Fibroblast of skin of right biceps (primary cell): ENCODE results near the gene CCDC170.

Experiments used
- DNase-seq: peaks from one replicate; pipeline ENCODE4 v3.0.0-alpha.2; 2013

CCDC170 gene

DNA sequence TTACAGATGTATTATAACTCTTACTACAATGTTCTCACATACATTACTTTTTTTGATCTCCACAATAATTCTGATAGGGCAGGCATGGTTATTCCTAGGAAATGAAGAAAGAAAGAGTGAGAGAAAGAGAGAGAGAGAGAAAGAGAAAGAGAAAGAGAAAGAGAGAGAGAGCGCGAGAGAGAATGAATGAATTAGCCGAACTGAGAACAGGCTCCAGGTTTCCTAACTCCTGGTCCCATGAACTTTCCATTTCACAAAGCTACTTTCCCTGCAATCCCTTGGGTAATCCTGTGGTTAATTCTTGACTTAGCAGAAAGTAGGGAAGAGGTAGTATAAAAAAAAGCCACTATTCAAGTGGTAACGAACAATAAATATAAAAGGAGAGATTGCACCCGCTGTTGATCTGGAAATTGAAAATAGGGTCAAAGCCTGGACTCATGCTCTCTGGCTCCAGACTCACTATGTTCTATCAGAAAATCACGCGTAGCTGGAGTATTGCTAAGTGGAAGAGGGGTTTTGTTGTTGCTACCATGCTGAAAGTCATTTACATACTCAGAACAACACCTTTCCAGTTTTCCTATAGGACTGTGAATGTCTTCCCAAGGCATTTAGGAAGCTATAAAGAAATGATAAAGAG, 131.2 kb downstream of the CCDC170 start:
- DNase-seq = no peak

DNA sequence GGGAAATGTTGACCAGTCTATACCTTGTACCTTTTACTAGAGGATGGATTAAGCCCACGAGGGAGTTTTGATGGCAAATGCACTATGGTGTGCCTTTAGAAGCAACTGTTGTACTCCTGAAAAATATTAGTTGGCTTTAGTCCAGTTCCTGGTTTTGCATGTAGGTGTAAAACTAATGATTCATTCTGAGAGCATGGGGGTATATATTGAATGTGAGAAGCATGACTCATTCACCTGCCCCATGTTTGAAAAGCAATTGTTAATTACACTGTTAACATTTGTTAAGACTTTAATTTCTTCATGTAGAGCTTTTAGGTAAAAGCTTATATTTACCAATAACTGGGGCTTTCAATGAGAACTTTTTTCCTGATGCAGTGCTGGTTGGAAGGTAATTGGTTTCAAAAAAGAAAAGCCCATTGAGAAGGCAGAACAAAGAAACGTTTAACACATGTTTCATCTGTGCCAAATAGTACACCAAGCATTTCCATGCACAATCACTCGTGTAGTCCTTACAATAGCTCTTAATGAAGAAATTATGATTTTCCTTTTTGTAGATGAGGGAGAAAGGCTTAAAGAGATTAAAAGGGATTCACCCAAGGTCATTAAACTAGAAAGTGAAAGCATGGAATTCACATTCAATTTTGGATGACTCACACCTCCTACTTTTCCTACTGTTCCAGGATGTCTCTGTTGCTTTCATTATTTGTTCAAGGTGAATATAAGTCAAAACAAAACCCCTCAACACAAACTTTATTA, 134.1 kb downstream of the CCDC170 start:
- DNase-seq = no peak

DNA sequence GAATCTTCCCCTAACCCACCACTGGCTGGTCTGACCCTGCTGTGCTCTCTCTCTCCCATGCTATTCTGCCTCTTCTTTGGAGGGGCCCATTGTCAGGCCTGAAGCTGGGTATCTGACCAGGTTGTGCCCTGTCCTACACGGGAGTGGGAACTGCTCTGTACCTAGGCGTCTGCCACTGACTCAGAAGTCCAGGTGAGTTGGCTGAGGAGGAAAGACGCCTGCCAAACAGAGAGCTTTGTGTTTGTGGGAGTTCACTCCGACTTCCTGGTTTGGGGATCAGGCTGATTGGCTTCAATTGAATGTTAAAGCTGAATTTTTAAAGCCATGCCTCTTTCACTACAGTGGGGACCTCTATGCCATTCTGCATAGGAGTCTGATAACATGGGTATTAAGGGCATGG, 136.0 kb downstream of the CCDC170 start:
- no peak for DNase-seq

DNA sequence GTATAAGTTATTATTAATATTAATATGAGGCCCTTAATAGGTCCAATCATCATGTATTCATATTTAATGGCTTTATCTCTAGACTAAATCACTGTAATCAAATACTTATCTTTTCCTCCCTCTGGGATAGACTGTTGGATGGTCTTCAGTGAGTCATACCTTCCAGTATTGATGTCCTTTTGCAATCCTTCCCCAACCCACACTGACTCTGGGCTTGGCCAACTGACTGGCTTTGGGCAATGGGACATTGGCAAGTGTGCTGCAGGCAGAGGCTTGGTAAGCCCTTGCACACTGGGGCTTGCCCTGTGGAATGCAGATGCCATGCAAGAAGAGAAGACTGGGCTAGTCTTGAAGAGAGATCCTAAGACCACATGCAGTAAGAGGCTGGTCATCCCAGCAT, 136.6 kb downstream of the CCDC170 start:
- DNase-seq = no peak

DNA sequence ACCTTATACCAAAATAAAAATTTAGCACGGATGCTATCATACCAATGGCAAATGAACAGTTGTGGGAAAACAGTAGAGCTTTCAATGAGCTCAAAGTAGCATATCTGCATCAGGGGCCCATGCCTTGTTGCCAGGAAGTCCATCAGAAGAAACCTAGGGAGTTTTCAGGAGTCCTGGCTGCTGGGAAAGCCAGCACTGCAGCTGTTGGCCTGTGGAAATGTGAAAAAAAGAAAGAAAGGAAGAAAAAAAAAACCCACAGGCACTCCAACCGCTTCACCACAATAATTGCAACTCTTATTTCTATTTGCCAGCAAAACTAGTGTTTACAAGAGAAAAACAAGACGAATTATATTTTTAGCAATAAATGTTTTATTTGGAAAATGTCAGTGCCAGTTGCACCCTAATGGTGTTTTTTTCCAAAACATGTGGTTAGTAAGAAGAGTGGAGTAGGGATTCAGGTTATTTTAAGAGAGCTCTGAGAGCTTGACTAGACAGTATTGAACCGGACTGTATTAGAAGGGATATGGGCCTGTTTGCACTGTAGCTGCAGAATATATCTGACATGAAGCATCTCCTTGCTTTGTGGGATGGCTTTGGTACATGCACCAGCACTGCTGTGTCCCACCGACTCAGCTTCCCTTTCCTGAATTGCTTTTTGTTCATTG, 137.3 kb downstream of the CCDC170 start:
- no peak for DNase-seq

DNA sequence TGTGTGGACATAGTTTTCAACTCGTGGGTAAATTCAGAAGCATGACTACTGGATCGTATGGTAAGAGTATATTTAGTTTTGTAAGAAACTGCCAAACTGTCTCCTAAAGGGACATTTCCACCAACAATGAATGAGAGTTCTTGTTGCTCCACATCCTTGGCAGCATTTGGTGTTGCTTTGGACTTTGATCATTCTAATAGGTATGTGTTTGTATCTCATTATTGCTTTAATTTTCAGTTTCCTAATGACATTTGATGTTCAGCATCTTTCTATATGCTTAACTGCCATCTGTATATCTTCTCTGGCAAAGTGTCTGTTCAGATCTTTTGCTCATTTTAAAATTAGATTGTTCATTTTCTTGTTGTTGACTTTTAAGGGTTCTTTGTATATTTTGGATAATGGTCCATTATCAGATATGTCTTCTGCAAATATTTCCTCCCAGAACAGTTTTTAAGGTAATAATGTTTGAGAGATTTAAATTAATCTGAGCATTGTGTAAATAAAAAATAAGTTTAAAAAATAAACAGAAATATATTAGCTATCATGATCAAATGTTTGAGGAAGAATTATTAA, 138.7 kb downstream of the CCDC170 start:
- DNase-seq = no peak

DNA sequence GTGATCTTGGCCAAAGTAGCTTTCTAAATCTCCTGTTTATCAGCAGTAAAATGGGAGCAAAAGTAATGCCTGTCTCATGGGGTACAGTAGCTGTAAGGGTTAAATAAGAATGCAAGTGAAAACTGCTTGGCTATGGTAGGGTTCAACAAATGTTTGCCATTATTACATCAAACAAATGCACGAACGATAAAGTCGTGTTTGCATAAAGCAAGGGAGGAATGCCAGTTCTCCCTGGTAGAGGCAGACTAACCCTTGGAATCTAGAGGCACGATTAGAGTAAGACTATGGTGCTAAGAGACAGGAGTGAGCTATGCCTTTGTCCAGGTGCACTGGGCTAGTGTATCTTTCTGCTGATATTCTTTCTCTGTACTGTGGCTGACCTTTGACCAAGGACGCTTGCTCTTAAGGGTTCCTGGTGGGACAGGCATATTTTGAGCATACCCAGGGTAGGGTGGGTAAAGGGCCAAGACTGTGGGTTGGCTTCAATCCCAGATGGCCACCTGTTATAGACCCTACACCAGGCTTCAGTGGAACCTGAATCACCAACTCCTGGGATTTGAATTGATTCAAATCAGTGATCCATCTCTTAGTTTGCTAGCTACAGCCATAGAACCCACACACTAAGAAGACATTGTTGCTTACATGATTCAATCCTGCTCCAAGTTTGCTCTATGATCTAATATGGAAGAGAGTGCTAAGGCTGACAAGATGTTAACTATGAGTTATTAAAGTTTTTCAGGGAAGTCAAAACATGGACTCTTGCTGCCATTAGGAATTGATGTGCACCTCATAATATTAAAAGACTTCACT, 139.9 kb downstream of the CCDC170 start:
- no peak for DNase-seq

DNA sequence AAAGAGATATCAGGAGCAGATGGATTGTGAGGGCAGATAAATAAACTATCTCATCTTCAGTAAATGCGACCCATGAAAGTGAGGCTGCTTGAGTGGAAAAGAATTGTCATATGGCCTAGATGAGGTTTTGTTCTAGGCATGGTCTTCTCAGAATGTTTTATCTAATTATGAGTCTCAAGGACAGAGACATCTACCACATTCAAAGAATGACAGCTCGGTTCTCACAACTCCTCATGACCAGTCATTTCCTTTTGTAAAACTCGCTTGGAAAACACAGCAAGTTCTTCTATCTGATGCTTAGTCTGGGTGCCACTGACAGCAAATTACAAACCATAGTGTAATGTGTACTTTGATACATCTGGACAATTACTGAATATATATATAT, 140.5 kb downstream of the CCDC170 start:
- no peak for DNase-seq

DNA sequence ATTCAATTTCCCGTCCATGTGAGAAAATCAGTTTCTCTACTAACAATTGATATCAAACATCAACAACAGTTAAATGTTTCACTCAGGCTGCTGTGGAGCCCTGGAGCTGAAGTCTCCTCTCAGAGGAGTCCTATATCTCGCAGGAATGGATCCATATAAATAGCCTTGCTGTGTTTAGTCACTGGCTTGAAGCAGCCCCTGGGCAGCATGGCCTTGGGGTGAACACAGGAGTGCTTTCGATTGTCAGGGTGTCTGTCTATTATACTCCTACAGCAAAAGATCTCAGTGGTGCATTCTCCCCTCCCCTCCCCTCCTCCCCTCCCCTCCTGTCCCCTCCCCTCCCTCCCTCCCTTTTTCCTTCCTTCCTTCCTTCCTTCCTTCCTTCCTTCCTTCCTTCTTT, 141.9 kb downstream of the CCDC170 start:
- no peak for DNase-seq

DNA sequence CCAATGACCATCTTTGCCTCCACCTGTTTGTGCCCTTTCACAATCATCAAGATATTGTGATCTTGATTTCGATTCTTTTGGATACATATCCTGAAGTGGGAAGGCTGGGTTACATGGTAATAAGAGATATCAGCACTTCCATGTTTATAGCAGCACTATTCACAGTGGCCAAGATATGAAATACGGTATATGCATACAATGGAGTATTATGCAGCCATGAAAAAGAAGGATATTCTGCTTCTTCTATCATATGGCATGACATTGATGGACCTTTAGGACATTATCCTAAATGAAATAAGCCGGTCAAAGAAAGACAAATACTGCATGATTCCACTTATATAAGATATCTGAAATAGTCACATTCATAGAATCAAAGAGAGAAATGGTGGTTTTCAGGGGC, 144.0 kb downstream of the CCDC170 start:
- no peak for DNase-seq

DNA sequence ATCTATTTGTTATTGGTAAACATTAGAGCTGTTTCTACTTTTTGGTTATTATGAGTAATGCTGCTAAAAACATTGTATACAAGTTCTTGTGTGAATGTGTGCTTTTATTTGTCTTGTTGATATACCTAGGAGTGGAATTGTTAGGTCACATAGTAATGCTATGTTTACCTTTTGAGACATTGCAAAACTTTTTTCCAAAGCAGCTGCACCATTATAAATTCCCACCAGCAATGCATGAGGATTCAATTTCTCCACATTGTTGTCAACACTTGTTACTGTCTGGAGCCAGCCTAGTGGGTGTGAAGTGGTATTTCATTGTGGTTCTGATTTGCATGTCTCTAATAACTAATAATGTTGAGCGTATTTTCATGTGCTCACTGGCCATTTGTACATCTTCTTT, 145.9 kb downstream of the CCDC170 start:
- no peak for DNase-seq

DNA sequence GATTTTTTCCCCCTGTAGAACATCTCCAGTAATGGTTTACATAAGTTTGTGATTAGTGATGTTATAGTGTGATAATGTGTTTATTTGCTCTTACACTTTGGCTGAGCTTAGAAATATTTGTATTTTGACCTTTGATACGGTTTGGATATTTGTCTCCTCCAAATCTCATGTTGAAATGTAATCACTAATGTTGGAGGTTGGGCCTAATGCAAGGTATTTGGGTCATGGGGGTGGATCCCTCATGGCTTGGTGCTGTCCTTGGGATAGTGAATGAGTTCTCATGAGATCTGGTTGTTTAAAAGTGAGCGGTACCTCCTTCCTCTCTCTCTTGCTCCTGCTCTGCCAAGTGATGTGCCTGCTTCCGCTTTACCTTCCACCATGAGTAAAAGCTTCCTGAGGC, 147.2 kb downstream of the CCDC170 start:
- no peak for DNase-seq

DNA sequence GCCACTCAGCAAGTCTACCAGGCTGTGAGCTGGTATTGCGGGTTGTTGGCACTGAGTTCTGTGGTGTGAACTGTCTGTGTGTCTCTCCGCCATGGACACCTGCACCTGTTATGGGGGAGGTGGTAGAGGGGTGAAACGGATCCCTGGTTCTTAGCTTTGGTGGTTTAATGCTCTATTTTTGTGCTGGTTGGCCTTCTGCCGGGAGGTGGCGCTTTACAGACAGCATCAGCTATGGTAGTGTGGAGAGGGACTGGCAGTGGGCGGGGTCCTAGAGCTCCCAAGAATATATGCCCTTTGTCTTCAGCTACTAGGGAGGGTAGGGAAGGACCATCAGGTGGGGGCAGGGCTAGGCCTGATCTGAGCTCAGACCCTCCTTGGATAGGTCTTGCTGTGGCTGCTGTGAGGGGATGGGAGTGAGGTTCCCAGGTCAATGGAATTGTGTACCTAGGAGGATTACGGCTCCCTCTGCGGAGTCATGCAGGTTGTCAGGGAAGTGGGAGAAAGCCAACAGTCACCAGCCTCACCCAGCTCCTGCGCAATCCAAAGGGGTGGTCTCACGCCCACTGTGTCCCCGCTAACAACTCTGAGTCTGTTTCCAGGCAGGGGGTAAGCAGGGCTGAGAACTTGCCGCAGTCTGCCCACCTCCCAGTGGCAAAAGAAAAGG, 154.3 kb downstream of the CCDC170 start:
- no peak for DNase-seq

DNA sequence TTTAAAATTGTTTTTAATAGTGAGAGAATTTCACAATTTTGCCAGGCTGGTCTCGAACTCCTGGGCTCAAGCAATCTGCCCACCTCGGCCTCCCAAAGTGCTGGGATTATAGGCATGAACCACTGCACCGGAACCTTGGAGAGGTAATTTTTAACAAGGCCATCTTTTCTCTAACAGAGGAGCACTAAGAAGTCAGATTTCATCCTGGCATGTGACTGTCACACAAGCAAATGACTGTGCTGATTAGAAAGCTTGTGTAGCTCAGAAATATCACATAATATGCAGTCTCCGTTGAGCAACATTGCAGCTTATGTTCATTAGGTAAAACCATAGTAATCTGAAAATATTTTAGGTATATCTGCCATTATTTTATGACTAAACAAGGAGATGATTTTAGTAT, 156.0 kb downstream of the CCDC170 start:
- DNase-seq = no peak

DNA sequence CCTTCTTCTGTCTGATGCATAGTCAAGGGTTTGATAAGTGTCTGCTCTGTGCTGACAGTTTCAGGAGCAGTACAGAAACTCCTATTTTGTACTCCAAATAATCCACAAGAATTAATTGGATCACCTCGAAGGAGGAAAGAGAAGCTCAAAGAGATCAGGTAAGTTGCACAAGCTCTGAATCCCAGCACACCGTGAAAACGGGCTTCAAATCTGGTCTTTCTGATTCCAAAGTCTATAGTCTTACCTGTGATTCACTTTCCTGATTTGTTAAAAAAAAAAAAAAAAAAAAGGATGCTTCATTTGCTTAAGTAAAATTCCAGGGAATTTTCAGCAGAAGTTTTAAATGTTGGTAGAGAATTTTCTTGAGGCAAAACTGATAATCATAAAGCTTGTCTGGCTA, 157.8 kb downstream of the CCDC170 start:
- DNase-seq = no peak

DNA sequence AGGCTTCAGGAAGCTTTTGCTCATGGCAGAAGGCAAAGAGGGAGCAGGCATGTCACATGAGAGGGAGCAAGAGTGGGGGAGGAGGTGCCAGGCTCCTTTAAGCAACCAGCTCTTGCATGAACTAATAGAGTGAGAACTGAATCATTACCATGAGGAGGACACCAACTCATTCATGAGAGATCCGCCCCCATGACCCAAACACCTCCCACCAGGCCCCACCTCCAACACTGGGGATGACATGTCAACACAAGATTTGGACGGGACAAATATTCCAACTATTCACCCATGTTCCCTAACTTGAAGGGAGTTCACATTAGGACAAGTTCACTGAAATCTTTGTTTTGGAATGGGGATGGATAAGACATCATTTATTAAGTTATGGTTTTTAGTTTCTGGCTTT, 158.5 kb downstream of the CCDC170 start:
- DNase-seq = no peak

DNA sequence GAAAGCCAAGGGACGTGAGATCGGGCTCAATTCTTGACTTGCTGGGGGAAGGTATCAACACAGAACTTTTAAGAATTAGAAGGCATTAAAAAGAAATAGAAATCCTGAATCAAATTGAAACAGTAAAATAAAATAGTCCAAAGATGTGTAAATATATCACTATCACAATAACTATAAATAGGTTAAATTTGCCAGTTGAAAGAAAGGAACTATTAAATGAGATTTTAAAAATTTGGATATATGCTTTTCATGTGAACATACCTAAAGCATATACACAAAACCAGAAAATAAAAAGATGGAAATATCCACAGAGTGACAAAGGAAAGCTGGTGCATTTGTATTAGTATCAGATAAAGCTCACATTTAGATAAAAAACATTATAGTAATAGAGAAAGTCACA, 161.3 kb downstream of the CCDC170 start:
- DNase-seq = no peak

DNA sequence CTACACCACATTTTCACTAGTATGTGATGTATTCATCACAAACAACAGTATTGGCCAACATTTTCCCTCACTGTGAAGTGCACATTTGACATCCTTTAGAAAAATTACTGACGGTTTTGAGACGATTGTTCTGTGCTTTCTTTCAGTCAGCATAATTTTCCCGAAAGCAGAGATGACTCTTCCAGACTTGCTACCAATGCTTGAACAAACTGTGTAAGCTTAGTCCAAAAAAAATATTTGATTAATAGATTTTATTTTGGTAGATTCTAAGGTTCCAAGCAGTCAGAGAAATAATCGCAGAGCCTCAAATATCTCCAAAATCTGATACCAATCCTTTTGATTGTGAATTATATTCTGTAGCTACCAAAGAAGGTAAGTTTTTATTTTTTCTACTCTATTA, 162.6 kb downstream of the CCDC170 start:
- no peak for DNase-seq

DNA sequence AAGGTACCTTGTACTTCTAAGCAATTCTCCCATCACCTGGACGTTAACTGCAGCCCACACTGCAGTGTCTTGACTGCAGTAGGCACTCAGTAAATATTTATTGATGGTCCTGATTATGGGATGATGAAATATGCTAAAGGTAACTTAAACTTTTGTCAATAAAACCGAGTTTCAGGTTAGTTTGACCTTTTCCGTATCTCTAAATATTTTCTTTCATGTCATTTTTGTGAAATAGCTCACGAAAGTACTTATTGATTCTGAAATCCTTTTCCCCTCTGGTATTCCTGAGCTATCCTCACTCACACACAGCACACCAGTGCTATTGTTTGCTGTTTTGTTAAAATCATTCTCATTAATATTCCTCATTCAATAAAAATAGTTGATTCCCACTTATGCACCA, 164.3 kb downstream of the CCDC170 start:
- no peak for DNase-seq

DNA sequence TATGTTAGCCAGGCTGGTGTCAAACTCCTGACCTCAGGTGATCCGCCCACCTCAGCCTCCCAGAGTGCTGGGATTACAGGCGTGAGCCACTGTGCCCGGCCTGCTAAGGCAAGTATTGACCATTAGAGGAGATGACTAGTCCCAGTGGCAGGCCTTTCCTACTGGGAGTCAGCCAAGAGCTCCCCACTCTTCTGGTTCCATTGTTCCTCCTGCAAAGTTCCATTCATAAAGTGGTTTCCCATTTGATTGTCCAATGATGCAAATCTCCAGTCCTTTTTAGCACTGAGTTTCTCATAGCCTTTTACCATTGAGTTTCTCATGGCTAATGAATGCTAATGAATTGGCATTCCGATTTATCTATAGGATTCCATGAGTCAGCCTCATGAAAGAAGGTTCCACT, 165.4 kb downstream of the CCDC170 start:
- DNase-seq = no peak

DNA sequence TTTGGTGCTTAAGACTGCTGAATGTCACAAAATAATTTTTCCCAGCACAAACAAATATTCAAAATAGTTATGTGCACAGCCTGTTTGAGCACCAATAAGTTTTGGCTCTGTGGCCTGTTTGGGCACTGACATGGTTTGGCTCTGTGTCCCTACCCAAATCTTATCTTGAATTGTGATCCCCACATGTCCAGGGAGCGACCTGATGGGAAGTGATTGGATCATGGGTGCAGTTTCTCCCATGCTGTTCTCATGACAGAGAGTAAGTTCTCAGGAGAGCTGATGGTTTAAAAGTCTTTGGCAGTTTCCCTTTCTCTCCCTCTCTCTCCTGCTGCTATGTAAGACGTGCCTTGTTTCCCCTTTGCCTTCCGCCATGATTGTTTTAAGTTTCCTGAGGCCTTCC, 167.7 kb downstream of the CCDC170 start:
- no peak for DNase-seq

DNA sequence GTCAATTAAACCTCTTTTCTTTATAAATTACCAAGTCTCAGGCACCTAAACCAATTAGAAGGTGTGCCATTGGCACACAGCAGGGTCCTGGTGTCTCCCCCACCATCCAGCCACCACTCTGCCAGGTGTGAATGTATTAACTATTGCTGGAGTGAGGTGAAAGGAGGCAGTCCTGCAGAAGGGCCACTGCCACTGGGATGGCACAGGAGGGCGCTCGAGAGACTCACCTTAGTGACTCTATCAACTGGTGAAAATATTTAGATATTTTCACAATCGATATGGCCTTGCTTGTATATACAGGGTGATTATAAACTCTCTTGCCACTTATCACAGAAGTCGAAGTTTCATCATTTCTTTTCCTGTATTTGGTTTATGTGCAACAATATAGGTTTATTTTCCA, 168.1 kb downstream of the CCDC170 start:
- no peak for DNase-seq

DNA sequence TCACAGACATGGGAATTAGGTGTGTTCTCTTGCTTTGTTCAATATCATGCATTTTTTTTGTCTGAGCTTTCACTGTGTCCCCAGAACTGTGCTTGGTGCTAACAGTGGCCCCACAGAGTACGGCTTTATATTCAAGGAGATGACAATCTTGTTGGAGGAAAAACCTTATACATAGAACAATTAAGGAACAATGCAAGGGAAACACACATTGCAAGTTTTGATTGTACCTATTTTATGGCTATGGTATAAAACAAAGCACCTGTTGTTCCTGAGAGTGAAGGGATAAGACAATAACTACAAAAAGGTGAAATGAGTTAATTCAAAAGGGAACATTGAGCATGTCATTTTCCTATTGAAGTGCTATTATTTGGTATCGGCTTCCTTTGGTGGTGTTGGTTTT, 169.7 kb downstream of the CCDC170 start:
- no peak for DNase-seq
